NT2/D1 (cell line): ENCODE data around the gene EPHB6.

Experiments
- DNase-seq: peaks from one replicate; pipeline ENCODE4 v3.0.0-alpha.2; 2011; ENCODE audit warnings: low read depth, low spot score
- H3K27me3 ChIP-seq: 2 replicates; pipeline ENCODE4 v1.6.0; 2011; ENCODE audit warnings: mild to moderate bottlenecking; ENCODE audit not compliant: insufficient read length, insufficient read depth
- H3K36me3 ChIP-seq: 2 replicates; pipeline ENCODE4 v1.6.1; 2011; ENCODE audit warnings: mild to moderate bottlenecking, low read length, mixed read lengths; ENCODE audit not compliant: insufficient read depth, insufficient read length
- H3K4me1 ChIP-seq: 2 replicates; pipeline ENCODE4 v1.5.1; 2011; ENCODE audit not compliant: insufficient read depth, insufficient read length
- H3K4me3 ChIP-seq: 2 replicates; pipeline ENCODE4 v1.5.1; 2011; ENCODE audit warnings: low read depth; ENCODE audit not compliant: insufficient read length
- H3K9ac ChIP-seq: 2 replicates; pipeline ENCODE4 v1.6.0; 2011; ENCODE audit warnings: low read depth; ENCODE audit not compliant: insufficient read length
- H3K9me3 ChIP-seq: 2 replicates; pipeline ENCODE4 v1.5.1; 2011; ENCODE audit warnings: mild to moderate bottlenecking, low read length; ENCODE audit not compliant: insufficient read depth
- SUZ12 ChIP-seq: IDR thresholded peaks from 2 replicates; pipeline ENCODE4 v1.6.1; 2011; ENCODE audit not compliant: insufficient read length, insufficient read depth; ENCODE audit errors: extremely low read depth
- YY1 ChIP-seq: IDR thresholded peaks from 2 replicates; pipeline ENCODE4 v1.6.1; 2011; ENCODE audit not compliant: insufficient read length, insufficient read depth
- ZNF274 ChIP-seq: IDR thresholded peaks from 2 replicates; pipeline ENCODE4 v1.6.1; 2011; ENCODE audit warnings: mild to moderate bottlenecking, low read depth, low read length

The EPHB6 gene

GRCh38 chr7:142886866-142887265 lies 32.0 kb downstream of the EPHB6 start:
- no peaks in the 10 kb centered on the region for H3K27me3 ChIP-seq
- no peaks in the 10 kb centered on the region for H3K4me1 ChIP-seq
- no peak overlapping the region for H3K9ac ChIP-seq
- no peak overlapping the region for H3K4me3 ChIP-seq
- no peak for TF ChIP-seq ZNF274
- no peak for TF ChIP-seq SUZ12
- TF ChIP-seq YY1: no peak
- no peaks in the 10 kb centered on the region for H3K9me3 ChIP-seq
- no peak for DNase-seq
- H3K36me3 ChIP-seq: no peaks in the 10 kb centered on the region

DNA sequence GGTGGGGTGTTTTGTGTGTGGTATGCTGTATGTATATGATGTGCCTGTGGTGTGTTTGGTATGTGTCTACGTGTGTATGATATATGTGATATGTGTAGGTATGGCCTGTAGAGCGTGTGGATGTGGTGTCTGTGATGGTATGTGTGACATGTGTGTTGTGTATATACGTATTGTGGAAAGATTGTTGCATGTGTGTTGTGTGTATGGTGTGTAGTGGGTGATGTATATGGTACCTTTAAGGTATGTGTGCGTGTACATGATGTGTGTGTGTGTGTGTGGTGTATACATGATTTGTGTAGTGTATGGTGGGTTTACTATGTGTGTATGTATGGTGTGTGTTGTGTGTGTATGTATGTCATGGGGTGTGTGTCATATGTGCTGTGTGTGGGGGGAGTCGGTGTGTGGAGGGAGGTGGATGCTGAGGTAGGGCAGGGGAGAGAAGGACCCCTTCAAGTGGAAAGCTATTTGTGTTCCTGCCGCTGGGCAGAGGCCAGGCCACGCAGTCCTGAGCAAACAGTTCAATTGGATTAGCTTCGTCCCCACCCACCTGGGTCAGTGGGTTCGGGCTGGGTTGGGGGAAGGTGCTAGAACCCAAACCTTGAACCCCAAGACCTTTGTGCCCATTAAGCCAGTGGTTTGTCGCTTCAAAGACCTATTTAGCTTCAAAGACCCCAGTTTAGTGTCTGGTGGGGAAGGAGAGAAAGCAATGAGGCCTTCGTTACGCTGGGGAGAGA lies 32.6 kb downstream of the EPHB6 start:
- Histone ChIP-seq H3K9ac (no peak overlapping the region), H3K4me3 (no peak overlapping the region), H3K36me3 (no peaks in the 10 kb centered on the region), H3K27me3 (no peaks in the 10 kb centered on the region), H3K9me3 (no peaks in the 10 kb centered on the region), H3K4me1 (no peaks in the 10 kb centered on the region)
- DNase-seq: no peak
- TF ChIP-seq YY1 (no peak), ZNF274 (no peak), SUZ12 (no peak)

DNA sequence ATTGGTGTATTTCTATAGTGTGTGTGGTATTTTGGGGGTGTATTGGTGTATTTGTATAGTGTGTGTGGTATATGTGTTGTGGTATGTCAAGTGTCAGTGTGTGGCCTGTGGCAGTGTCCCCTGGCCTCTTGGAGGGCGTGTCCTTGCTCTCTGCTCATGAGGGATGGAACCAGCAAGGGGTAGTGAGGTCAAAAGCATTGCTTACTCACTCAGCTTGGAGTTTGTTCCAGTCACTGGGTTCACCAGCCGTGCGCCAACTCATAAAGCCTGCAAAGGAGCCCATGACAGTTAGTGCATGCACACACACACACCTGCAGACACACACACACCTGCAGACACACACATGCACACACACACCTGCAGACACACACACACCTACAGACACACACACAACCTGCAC lies 34.9 kb downstream of the EPHB6 start:
- no peaks in the 10 kb centered on the region for H3K27me3 ChIP-seq
- no peak for DNase-seq
- no peaks in the 10 kb centered on the region for H3K4me1 ChIP-seq
- H3K4me3 ChIP-seq: no peak overlapping the region
- TF ChIP-seq YY1: no peak
- no peak for TF ChIP-seq SUZ12
- TF ChIP-seq ZNF274: no peak
- no peaks in the 10 kb centered on the region for H3K9me3 ChIP-seq
- H3K9ac ChIP-seq: no peak overlapping the region
- no peaks in the 10 kb centered on the region for H3K36me3 ChIP-seq

GRCh38 chr7:142890874-142891485 lies 36.1 kb downstream of the EPHB6 start:
- Histone ChIP-seq H3K27me3 (no peaks in the 10 kb centered on the region), H3K36me3 (no peaks in the 10 kb centered on the region), H3K4me1 (no peaks in the 10 kb centered on the region), H3K4me3 (no peak overlapping the region), H3K9me3 (no peaks in the 10 kb centered on the region), H3K9ac (no peak overlapping the region)
- TF ChIP-seq SUZ12 (no peak), YY1 (no peak), ZNF274 (no peak)
- DNase-seq: no peak

- no peak overlapping the region for H3K9ac ChIP-seq
These were observed 36.7 kb downstream of the EPHB6 start for GRCh38 chr7:142891490-142892082.

GRCh38 chr7:142892951-142893350 lies 38.1 kb downstream of the EPHB6 start:
- no peak for TF ChIP-seq ZNF274
- H3K27me3 ChIP-seq: no peaks in the 10 kb centered on the region
- no peak for DNase-seq
- no peak overlapping the region for H3K4me3 ChIP-seq
- no peaks in the 10 kb centered on the region for H3K4me1 ChIP-seq
- H3K36me3 ChIP-seq: no peaks in the 10 kb centered on the region
- H3K9ac ChIP-seq: no peak overlapping the region
- no peaks in the 10 kb centered on the region for H3K9me3 ChIP-seq

More at GRCh38 chr7:142891490-142892082, 36.7 kb downstream of the EPHB6 start:
- Histone ChIP-seq H3K4me1 (no peaks in the 10 kb centered on the region), H3K9me3 (no peaks in the 10 kb centered on the region), H3K4me3 (no peak overlapping the region), H3K36me3 (no peaks in the 10 kb centered on the region), H3K27me3 (no peaks in the 10 kb centered on the region)
- DNase-seq: no peak
- no peak for TF ChIP-seq YY1
- no peak for TF ChIP-seq ZNF274
- no peak for TF ChIP-seq SUZ12

DNA sequence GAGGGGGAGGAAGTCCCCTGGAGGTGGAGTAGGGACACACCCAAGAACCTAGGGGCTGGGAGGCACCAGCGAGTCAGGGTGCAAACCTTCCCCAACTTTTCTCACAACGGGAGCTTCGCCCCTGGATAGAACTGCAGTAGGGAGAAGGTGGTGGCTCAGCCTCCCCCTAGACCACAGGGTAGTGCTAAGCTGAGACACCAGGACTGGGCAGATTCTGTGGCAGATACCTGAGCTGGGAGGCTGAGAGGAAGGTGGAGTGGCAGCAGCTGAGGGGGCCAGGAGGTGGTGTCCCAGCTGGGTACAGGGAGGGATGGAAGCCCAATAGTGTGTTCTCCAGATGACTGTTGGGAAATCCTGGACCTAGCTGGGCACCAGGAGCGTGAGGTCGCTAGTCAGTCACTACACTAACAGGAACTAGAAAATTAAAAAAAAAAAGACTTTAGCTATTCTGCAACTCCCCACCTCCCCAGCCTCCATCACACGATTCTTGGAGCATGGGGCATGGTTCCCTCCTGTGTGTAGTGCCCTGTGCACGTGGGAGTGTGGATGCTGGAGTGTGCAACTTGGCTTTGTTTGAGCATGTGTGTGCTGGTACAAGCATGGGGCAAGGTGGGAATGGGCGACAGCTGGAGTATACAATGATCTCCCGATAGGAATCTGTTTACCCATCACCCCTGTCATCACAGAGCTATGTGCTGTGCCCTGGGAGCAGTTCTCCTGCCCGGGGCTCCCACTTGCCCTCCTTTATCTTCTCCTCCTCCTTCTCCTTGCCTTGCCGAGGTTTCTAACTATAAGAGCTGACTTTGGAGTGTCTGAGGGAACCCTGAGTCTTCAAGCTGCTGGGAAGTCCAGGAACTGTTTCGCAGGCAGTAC lies 39.5 kb downstream of the EPHB6 start:
- Histone ChIP-seq H3K9me3 (no peaks in the 10 kb centered on the region), H3K4me3 (no peak overlapping the region), H3K36me3 (no peaks in the 10 kb centered on the region), H3K9ac (no peak overlapping the region), H3K4me1 (peaks cover 2% of the 10 kb centered on the region), H3K27me3 (no peaks in the 10 kb centered on the region)
- TF ChIP-seq ZNF274 (no peak), YY1 (no peak), SUZ12 (no peak)
- no peak for DNase-seq
